Omental fat pad (tissue), 4 donors: ENCODE data around the gene NOS3. TPM values are rescaled to one million over a fixed set of nuclear protein-coding genes. Genes with fewer than 3 reads are reported as not detected.

Experiments
- ATAC-seq: fragments of 150-250 bp; one replicate; pipeline ENCODE4 v1.9.1; 2016; ENCODE audit warnings: mild to moderate bottlenecking, moderate library complexity; ENCODE audit not compliant: low FRiP score
- DNase-seq: peaks from one replicate; pipeline ENCODE4 v3.0.0-alpha.2; 2019; ENCODE audit warnings: low spot score
- CTCF ChIP-seq, 3 donors: fragments of 450-650 bp; IDR thresholded peaks; one replicate each; pipeline ENCODE4 v1.5.1; 2016 to 2017; ENCODE audit warnings: antibody characterized with exemption in 3 of 3, mild to moderate bottlenecking in 3 of 3, moderate library complexity in 2 of 3
- total RNA-seq, 4 donors: library from RNA; depleted of rRNA; stranded (reverse); fragments of >200 nt; gene quantifications; one replicate each; pipeline ENCODE4 v1.1.0, GENCODE V29; 2016

Gene NOS3
- total RNA-seq, 4 donors from 2014 or later, result 11.2 to 75.3 (median 25.2) TPM

- ATAC-seq, result no peak
- TF ChIP-seq CTCF (IDR thresholded peaks at IDR 0.05), result no peak
- DNase-seq, result no peak
Measured at GRCh38 chr7:151060416-151061212, 69.8 kb downstream of the NOS3 start.

- DNase-seq (no peak), ATAC-seq (no peak)
- no peak for TF ChIP-seq CTCF (IDR thresholded peaks at IDR 0.05)
Measured at GRCh38 chr7:151061213-151062110, 70.6 kb downstream of the NOS3 start.

- DNase-seq (no peak), ATAC-seq (no peak)
Measured at GRCh38 chr7:151062111-151062398, 71.2 kb downstream of the NOS3 start.

GRCh38 chr7:151062399-151063211 is 71.8 kb downstream of the NOS3 start:
- no peak for DNase-seq
- TF ChIP-seq CTCF (IDR thresholded peaks at IDR 0.05), result no peak
- peak; percentile 57 for ATAC-seq

More at GRCh38 chr7:151062111-151062398, 71.2 kb downstream of the NOS3 start:
- no peak for TF ChIP-seq CTCF (IDR thresholded peaks at IDR 0.05)

GRCh38 chr7:151063212-151063561 is 72.4 kb downstream of the NOS3 start:
- DNase-seq, result no peak
- no peak for TF ChIP-seq CTCF (IDR thresholded peaks at IDR 0.05)
- ATAC-seq, result peak; percentile 26

Other genes with a start within 250 kb of the NOS3 start
- gene TMEM176B, start 190.7 kb upstream of the NOS3 start, total RNA-seq, result 100 to 1,000 TPM in 1 of 4 donors, 10 to 100 TPM in 3; 35.9 to 122 (median 80.0) TPM
- 100 to 1,000 TPM in 1 of 4 donors, 10 to 100 TPM in 3; 18.1 to 105 (median 48.6) TPM for gene TMEM176A, start 190.2 kb upstream of the NOS3 start, total RNA-seq
- gene AOC1, start 138.5 kb upstream of the NOS3 start, total RNA-seq, result not detected
- under 1 TPM; 0.12 to 0.56 (median 0.47) TPM for gene KCNH2, start 12.7 kb upstream of the NOS3 start, total RNA-seq
- under 1 TPM in 1 of 4 donors, not detected in 3; 0.46 TPM for gene ATG9B, start 33.5 kb downstream of the NOS3 start, total RNA-seq
- gene ABCB8, start 37.4 kb downstream of the NOS3 start, total RNA-seq, result 10 to 100 TPM; 25.5 to 39.4 (median 31.6) TPM
- 1 to 10 TPM; 1.6 to 3.2 (median 2.3) TPM for gene ASIC3, start 57.5 kb downstream of the NOS3 start, total RNA-seq
- gene CDK5, start 66.9 kb downstream of the NOS3 start, total RNA-seq, result 10 to 100 TPM in 1 of 4 donors, 1 to 10 TPM in 3; 6.1 to 10.4 (median 7.9) TPM
- gene SLC4A2, start 68.6 kb downstream of the NOS3 start, total RNA-seq, result 100 to 1,000 TPM; 115 to 126 (median 118) TPM
- gene FASTK, start 89.8 kb downstream of the NOS3 start, total RNA-seq, result 10 to 100 TPM; 44.0 to 67.6 (median 51.6) TPM
- 10 to 100 TPM; 23.5 to 38.5 (median 26.9) TPM for gene TMUB1, start 92.5 kb downstream of the NOS3 start, total RNA-seq
- 10 to 100 TPM; 34.6 to 53.0 (median 47.9) TPM for gene AGAP3, start 95.5 kb downstream of the NOS3 start, total RNA-seq
- gene GBX1, start 176.7 kb downstream of the NOS3 start, total RNA-seq, result not detected
- not detected for gene ASB10, start 196.2 kb downstream of the NOS3 start, total RNA-seq
- gene H2BK1, start 219.5 kb downstream of the NOS3 start, total RNA-seq, result not detected
- gene ABCF2, start 236.2 kb downstream of the NOS3 start, total RNA-seq, result 10 to 100 TPM; 28.5 to 93.4 (median 44.7) TPM
- gene CHPF2, start 241.5 kb downstream of the NOS3 start, total RNA-seq, result 10 to 100 TPM; 22.3 to 44.9 (median 34.0) TPM